Astrocyte of the hippocampus (primary cell): Measurements from ENCODE around the gene CDH23.
"Not testable (repeated sequence)": the region's sequence is repeated elsewhere in the genome, so short reads cannot be mapped to it uniquely, and the experiment has no call there.

Experiments used
- DNase-seq: peaks from one replicate; pipeline ENCODE4 v3.0.0; 2011; ENCODE audit warnings: low read depth, low spot score

CDH23 gene

DNA sequence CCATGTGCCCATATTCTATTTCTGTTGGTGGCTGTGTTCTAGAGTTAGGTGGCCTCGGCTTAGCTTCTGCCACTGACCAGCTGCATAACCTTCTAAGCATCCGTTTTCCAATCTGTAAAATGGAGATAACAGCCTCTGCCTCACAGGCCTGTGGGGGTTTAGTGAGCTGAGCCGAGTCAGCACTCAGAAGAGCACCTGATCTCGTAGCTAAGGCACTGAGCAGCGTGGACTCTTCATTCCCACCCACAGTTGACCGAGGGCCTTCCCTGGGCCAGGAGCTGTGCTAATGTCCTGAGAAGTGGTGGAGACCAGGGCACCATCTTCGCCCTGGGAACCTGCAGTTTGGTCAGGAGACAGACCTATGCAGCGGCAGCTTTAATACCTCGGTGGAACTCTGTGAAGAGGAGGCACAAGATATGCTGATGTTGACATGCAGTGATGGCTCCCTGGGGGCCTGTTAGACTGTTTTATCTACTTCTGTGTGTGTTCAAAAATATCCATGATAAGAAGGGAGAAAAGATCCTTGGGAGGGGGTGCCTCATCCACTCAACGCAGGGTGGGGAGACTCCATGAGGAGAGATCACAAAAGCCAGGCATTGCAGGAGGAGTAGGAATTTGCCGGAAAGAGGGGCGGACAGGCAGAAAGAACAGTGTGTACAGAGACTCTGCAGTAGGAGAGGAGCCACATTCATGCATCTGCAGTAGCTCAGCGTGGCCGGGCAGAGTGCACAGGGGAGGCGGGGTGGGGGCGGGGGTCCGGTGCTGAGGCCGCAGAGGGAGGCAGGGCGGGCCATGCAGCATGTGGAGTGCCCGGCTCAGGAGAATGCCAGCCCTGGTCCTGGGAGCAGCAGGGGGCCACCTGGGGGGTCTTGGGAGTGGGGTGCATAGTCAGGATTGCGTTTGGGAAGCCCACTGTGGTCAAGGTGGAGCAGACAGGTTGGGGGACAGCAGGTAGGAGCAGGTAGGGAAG, 186.1 kb downstream of the CDH23 start:
- DNase-seq, result no peak

DNA sequence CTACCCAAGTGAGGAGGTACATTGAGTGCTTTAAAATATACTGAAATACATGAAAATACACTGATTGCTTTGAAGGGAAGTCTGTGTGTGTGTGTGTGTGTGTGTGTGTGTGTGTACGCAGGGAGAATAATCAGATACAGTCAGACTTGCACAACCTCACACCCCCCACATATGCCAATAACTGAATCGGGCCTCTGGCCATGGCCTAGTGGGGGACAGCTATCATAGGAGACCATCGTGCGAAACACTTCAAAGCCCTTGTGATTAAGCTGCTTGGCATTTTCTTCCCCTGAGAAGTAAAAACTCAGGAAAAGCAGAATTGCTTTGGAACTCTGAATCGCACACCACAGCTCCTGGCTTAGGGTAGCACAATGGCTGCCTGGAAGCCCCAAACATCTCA, 187.7 kb downstream of the CDH23 start:
- DNase-seq, result peak; percentile 36

DNA sequence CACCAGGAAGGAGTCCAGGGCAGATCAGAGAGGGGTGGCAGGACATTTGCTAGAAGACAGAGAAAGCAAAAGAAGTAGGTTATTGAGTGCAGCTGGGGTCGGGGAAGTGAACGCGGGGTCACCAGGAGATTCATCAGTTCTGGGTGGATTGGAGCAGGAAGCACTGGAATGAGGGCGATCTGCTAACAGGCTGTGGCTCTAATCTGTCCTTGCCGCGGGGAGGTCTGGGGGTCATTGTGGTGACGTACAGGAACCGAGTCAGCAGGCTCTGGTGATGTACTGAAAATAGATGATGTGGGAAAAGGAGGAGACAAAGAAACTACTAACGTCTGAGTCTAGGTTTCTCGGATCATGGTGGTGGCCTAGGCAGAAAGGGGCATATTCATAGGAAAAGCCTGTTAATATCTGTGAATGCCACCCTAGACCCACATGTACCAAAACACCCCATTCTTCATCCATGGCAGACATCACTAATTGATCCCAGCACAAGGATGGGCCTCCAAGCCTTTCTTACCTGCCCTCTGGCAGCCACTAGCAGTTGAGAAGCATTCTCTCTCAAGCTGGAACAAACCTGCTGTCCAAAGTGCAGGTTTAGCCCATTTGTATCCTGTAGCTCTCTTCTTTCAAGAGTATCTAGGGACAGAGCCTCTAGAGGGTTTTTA, 188.3 kb downstream of the CDH23 start:
- no peak for DNase-seq

DNA sequence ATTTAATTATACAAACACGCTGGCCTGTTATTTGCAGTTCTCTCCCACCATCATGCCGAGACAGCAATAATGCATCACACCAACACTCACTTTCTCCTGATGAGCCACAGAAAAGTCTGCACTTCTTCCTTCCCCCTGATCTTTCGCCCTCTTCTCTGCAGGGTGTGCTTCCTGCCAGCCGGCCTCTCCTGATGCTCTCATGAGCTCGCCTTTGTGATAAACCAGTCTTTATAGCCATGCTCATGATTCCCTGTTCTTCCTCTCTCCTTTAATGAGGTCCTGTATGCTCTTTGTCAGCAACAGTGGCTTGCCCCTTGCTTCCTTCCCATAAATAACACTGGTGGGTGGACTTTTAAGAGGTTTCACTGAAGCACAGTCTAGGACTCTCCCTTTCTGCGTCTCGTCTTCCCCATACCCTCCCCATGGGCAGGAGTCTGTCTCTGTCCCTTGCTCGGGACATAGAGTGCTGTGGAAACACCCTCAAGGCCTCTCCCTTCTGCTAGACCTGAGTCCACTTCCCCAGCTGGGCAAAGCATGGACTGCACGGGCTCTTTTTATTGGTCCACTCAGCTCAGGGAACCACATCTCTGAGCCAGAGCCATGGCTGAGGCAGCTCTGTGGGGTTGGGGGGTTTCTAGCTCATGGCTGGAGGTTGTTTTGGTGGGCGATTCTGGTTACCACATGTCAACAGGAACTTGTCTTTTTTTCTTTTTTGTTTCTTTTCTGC, 189.0 kb downstream of the CDH23 start:
- no peak for DNase-seq

DNA sequence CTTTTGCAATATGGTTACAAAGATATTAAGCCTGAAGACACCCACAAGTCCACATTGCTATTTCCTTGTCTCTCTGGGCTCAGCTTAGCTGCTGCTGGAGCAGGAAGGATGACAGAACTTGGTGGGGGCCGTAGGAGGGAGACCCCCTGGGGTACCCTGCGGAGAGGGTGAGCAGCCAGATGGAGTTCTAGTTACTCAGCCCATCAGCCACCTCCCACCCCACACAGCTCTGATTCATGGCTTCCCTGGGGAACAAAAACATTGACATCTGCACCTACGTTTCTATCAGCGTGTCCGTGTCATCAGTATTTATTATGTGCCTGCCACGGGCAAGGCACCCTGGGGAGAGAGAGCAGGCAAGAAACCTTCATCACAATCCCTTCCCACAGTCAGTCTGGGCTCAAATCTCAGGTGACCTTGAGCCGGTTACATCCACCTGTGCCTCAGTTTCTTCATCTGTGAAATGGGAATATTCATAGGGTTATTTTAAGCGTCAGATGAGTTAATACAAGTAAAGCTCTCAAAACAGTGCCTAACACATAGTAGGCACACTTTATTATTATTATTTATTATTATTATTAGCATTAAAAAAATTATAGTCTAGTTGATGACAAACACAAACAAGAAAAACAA, 191.3 kb downstream of the CDH23 start:
- no peak for DNase-seq

DNA sequence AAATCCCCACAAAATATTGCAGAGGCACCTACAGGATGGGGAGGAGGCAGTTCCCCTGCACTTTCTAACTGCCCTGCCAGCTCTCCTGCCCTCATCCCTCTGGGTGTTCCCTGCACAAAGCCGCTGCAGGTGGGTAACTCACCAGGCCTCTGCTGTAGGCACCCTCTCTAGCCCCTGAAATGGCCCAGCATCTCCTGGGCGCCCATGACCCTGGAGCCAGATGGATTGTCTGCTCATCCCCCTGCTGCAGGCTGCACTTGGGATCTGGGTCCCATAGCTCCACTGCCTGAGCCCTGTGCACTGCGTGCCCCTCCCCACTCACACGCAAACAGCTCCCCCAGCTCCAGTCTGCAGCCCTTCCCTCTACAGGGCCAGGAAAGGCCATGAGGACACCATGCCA, 192.0 kb downstream of the CDH23 start:
- DNase-seq, result no peak

DNA sequence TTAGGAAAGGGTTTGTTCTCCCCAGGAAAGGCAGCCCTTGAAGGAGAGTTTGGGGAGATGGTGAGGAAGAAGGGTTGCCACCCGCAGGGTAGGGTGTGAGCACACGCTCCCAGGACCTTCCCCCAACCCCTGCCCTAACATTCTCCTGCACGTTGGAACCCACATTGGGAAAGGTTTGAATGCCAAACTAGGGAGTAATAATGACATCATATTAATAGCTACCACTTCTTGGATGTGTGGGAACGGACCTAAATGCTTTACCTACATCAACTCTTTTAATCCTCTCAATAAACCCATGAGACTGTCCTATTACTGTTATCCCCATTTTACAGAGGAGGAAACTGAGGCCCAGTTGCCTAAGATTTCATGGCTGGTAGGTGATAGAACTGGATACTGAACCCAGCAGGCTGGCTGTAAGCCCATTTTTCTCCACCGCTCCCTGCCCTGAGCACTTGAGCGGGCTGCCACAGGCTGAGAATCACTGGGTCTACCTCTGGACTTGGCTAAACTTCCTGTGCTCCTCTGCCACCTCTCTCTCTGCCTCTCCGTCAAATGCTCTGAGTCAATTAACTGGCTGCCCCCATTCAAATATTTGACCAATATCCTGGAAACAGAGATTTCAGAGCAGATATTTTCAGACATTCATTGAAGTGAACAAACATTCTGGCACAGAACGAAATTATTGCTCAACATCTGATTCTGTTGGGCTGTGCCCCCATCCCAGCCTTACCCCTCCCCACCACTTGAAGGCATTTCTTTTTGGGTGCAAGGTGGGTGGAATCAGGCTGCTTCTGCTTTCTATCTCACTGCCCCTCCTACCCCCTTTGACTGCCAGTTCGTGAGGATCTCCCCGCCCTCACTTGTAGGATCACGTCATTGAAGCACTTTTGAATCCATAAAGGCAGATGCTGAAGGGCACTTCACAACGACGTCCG, 193.2 kb downstream of the CDH23 start:
- no peak for DNase-seq

DNA sequence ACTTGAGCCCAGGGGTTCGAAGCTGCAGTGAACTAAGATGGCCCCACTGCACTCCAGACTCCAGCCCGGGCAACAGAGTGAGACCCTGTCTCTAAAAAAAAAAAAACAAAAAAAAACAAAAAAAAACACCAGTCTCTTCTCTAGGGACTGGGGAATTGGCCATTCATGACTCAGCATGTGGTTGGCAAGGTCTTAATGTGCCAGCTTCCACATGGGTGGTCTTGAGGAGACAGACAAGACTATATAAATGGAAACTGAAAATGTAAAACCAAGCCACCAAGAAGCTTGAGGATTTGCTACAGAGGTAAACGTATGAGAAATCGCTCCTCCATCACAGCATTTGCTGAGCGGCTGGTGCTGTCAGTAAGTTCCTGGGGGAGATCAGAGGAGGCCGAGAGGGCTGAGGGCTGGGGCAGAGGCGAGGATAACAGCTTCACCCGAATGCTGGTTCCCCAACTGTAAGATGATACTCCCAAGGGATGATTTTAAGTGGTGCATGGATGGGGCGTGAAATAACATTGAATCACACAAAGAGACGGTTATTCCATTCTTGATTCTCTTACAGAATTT, 194.1 kb downstream of the CDH23 start:
- no peak for DNase-seq

DNA sequence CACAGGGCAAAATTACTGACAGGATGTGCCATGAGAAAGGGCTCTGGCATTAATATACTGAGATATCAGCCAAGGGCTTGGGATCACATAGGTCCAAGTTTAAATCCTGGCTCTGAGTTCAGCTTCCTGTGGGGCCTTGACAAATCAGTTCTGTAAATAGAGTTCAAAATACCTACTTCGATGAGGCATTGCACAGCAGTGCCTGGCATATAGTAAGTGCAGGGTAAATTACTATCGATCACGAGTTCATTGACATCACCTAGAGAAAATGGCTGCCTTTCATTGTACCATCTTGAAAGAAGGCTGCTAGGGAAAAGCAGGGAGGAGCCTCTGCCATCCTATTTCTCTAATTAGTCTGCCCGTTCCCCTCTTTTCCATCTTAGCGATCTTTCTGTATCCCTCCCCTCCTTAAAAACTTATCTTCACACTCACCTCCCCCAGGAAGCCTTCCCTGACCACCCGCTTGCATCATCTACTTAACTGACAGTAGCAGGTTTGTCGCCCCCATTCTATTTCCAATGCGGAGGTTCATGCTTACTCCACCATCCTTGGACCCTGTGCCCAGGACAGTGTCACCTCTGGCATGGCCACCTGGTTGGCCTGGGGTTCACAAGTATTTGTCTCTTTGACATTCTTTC, 198.3 kb downstream of the CDH23 start:
- no peak for DNase-seq

DNA sequence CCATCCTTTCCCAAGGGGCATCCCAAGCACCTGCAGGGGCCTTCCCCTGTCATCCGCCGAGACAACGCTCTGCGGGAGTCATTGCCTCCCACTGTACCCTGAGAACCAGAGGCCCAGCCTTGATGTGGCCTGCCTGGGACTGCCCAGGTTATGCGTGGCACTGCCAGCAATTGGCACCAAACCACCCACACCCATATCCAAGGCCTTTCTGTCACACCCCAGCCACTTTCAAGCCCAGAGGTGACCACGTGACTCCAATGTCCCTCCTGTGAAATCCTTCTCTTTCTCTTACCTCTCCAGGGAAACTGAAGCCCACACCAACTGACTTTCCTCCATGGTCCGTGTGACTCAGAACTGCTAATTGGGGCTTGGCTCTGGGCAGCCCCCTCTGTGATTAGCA, 198.9 kb downstream of the CDH23 start:
- DNase-seq, result no peak

DNA sequence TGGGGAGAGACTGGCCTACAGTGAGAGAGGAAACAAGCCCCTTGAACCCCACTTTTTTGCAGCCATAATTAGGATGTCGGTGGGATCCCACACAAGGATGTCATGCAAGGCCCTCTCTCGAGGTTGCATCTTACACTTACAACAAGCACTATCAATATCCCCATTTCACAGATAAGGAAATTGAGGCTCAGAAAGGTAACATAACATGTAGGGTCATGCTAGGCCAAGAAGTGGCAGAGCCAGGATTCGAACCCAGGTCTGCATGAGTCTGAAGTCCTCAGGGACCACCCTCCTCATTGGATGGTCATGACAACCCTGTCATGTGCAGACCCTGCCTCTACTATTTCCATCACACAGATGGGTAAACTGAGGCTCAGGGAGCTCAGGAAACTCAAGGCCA, 199.4 kb downstream of the CDH23 start:
- DNase-seq, result no peak

DNA sequence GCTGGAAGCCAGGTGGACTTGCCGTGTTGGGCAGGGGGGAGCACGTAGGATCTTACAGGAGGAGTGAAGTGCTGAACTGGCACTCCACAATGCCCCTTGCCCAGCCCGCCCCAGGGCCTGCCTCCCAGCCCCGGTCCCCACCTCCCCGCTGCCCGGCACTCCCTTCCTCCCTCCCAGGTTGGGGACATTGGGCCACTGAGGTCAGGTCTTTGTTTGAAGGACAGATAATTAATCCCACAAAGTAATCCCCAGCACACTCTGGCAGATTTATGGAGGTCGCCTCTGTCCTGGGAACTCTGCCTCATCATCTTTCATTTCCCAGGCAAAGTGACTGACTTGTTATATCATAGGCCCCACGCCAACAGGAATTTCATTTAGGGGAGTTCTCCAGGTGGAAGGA, 200.0 kb downstream of the CDH23 start:
- DNase-seq, result no peak

DNA sequence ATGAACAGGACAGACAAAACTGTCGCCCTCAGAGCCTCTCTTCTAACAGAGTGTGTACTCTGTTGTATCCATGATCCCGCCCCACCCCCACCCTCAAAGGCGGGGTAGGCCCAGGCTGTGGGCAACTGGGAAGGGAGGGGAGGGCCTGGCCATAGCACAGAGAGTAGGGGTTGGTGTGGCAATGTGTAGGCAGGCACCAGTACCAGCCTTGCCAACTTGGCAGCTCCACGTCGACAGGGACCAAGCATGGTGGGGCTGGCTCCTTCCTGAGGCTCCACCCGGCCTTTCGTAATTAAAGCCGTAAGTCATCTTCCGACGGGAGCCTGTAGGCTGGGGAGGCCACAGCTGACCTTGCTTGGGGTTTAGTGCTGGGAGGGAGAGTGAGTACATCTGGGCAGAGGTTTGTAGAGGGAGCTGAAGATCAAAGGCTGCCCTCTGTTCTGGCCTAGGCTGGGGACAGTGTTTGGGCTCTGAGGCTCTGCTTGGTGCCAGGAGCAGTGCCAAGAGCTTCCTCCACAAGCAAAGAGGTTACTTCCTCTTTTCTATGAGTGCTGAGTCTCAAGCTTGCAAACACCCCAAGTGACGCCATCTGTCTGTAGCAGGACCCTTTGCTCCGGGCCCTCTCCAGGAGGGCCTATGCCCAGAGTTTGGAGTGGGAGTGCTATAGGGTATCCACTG, 201.2 kb downstream of the CDH23 start:
- DNase-seq, result no peak

DNA sequence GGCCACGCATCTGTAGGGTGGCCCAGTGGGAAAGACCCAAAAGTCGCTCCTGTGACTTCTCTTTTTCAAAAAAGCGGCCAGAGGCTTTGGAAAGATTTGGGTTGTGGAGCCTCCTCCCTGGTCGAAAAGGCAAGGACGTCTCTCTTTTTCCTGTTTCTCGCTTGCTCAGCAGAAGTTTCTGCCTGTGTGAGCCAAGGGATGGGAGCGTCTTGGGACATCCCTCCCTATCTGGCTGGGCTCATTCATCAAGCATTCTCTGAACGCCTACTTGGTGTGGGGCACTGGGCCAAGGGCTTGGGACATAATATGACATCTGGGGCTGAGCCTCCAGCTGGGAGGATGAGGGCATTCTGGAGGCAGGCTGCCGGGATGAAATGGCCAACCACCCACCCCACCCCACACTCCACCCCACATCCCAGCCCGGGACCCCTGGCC, 201.9 kb downstream of the CDH23 start:
- DNase-seq, result peak; percentile 16

DNA sequence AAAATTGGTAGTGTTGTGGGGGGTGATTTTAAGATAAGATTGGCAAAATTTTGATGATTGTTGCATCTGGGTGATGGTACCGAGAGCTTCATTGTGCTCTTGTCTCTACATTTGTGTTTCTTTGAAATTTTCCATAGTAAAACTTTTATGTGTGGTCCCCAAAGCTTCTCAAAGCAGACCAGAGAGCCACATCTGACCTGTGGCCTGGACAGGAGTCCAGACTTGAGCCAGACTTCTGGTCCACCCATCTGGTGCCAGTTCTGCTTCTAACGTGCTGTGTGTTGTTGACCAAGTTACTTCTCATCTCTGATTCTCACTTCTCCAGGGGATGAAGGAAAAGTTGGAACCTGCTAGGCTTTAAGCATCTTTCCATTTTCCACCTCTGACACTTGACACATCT, 202.8 kb downstream of the CDH23 start:
- no peak for DNase-seq

DNA sequence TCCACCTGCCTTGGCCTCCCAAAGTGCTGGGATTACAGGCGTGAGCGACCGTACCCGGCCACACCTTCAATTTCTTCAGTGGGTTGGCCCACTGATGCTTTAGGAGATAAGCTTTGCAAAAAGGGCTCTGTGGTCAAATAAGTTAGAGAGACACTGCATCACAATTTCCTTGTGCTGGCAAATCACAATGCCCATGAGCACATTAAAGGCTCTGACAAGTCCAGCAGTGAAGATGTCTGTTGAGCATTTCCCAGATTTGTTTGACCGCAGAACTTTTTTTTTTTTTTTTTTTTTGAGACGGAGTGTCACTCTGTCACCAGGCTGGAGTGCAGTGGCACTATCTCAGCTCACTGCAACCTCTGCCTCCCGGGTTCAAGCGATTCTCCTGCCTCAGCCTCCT, 203.5 kb downstream of the CDH23 start:
- not testable (repeated sequence) for DNase-seq

DNA sequence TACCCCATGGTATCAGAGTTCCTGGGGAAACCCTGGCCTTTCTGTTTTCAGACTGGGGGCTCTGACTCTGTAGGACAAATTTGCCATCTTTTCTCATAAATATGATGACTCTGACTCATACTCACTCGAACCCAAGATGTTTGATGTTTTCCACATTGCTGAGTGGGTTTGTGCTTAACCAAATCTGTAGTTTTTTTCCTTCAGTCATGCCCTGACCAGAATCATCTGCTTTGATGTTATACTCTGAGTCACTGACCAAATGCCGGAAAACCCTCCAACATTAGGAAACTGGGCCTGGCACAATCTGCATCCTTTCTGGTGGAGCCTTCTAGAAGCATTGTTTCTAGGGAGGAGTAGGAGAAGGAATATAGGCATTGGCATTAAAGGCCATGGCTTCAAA, 204.1 kb downstream of the CDH23 start:
- DNase-seq, result peak; percentile 81

DNA sequence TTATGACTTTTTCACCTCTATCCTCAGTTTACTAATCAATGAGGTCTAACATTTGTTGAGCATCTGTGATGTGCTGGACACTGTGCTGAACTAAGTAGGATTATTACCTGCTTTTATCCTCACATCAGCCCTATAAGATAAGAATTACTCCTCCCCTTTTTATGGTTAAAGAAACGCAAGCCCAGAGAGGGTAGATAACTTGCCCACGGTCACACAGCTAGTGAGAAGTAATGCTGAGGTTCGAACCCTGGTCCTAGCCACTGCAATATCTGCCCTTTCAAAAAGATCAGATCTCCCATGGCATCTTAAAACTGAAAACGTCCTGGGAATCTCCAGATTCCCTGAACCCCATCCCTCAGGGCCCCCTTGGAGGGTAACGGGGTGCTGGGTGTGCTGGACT, 204.6 kb downstream of the CDH23 start:
- no peak for DNase-seq

DNA sequence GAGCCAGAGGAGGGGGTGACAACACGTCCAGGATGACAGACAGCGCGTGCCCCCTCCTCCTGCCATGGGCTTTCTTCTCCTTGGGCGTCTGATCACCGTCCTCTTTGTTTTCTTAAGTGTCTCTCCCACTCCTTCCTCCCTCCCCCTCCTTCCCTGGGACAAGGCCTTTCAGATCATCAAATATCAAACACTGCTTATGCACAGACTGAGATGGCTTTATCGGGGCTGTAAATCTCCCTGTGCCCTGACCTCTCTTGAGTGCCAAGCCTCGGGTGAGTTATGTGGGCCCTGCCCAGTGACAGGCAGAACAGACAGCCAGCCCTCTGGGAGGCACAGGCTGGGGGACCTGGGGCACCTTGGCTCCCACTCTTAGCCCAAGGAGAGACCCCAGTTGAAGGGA, 206.4 kb downstream of the CDH23 start:
- no peak for DNase-seq
